ENCODE data around the gene PAM. TPM values are rescaled to one million over a fixed set of nuclear protein-coding genes. Genes with fewer than 3 reads are reported as not detected.
A peak's percentile ranks its signal among the peaks of the same experiment; 100 is the strongest.

The PAM gene
- total RNA-seq (2014; rRNA removed; shearing (Covaris generic); ENCODE audit: low replicate concordance) = 67.6 and 91.3 TPM in 2 replicates

GRCh38 chr5:102754767-102755431, at the start of gene PAM:
PAM (plus strand) TSS chr5:102755305; CDS start chr5:102866196, 110,891 bp downstream.
- in situ Hi-C loops (cut with HindIII; ENCODE audit: low pct_unique_long_range_greater_than_20kb, low sequenced_read_pairs) = no loop called here

DNA sequence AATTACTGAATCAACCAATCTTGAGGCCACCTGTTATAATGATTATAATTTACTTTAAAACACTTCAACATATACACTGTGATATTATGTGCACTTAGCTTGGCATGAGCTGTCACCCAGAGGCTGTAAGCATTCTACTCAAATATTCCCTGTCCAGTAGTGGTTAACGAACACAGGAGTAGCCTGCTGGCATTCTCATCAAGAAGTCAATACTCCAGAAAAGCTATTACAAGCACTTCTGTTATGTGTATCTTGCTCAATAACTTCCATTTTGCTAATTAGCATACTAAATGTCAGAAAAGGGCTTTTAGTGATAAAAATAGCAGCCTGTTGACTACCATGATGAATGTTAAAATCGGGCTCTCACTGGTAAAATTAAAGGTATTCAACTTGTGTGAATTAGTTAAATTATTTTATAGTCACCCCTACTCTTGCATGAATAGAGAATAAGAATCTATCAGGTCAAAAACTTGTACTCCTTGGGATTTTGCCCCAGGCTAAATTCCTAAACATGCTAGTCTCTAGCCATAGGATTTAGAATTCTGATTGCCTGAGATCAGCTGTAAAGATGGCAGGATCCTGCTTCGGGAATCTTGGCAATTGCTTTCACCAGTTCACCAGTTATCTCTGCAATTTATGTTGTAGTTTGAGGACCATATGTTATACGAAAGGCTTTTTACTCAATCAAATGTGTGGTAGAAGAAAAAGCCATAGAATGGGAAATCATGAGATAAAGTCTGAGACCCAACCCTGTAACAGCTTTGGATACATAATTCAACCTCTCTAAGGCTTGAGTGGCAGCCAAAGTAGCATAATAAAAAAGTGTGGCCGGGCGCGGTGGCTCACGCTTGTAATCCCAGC, 43.4 kb upstream of the PAM start:
- DNase-seq (ENCODE audit: low read depth) = no peak
- in situ Hi-C loops (cut with HindIII; ENCODE audit: low pct_unique_long_range_greater_than_20kb, low sequenced_read_pairs) = no loop called here

More at GRCh38 chr5:102754767-102755431, at the start of gene PAM:
- DNase-seq (ENCODE audit: low read depth) = peak; percentile 80

- DNase-seq (ENCODE audit: low read depth) = no peak
Measured at GRCh38 chr5:102713278-102713677, 41.8 kb upstream of the PAM start.

DNA sequence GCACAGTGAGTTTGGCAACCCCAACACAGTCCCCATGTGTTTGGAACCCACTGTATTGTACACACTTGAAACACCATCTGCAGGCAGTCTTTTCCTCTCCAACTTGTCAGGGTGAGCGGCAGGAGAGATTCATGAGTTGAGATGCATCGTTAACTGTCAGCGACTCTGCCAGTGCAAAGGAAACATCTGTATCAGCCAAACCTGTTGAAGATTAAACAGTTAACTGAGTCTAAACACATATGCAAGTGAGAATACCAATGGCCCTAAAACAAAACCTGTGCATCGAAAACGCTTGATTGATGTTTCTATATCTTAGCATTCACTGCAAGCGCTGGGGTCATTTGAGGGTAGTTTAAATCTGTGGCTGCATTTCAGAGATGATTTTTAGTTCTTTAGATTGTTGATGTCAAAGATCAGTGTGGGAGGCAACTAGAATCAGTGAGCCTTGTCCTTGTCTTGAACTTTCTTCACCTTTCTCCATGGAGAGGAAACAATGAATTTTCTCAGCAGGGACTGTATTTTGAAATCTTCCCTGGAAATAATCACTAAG, 41.3 kb upstream of the PAM start:
- in situ Hi-C loops (cut with HindIII; ENCODE audit: low pct_unique_long_range_greater_than_20kb, low sequenced_read_pairs) = no loop called here
- peak; percentile 83 for DNase-seq (ENCODE audit: low read depth)

More at GRCh38 chr5:102713278-102713677, 41.8 kb upstream of the PAM start:
- in situ Hi-C loops (cut with HindIII; ENCODE audit: low pct_unique_long_range_greater_than_20kb, low sequenced_read_pairs) = no loop called here

- peak; percentile 29 for DNase-seq (ENCODE audit: low read depth)
- in situ Hi-C loops (cut with HindIII; ENCODE audit: low pct_unique_long_range_greater_than_20kb, low sequenced_read_pairs) = no loop called here
Measured at GRCh38 chr5:102715082-102715807, 39.9 kb upstream of the PAM start.

- DNase-seq (ENCODE audit: low read depth) = no peak
Measured at GRCh38 chr5:102716017-102716416, 39.1 kb upstream of the PAM start.

DNA sequence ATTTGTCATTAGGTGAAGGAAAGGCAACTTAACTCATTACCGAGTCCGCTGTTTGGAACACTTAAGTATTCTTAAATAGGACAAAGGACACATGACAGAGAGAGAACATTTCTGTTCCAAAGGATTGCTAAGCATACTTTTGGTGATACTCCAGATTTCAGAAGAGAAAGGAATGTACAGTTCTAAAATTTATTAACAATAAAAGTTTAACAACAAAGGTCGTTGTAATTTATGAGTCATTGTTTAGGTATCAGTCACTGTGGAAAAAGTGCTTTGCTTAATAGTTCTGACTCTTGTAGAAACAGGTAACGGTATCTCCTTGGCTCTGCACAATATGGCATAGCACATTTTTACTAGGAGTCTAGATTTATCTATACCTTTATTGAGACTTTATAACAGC, 36.3 kb upstream of the PAM start:
- peak; percentile 46 for DNase-seq (ENCODE audit: low read depth)
- in situ Hi-C loops (cut with HindIII; ENCODE audit: low pct_unique_long_range_greater_than_20kb, low sequenced_read_pairs) = no loop called here

More at GRCh38 chr5:102716017-102716416, 39.1 kb upstream of the PAM start:
- in situ Hi-C loops (cut with HindIII; ENCODE audit: low pct_unique_long_range_greater_than_20kb, low sequenced_read_pairs) = no loop called here

- in situ Hi-C loops (cut with HindIII; ENCODE audit: low pct_unique_long_range_greater_than_20kb, low sequenced_read_pairs) = no loop called here
Measured at GRCh38 chr5:102719886-102720285, 35.2 kb upstream of the PAM start.

DNA sequence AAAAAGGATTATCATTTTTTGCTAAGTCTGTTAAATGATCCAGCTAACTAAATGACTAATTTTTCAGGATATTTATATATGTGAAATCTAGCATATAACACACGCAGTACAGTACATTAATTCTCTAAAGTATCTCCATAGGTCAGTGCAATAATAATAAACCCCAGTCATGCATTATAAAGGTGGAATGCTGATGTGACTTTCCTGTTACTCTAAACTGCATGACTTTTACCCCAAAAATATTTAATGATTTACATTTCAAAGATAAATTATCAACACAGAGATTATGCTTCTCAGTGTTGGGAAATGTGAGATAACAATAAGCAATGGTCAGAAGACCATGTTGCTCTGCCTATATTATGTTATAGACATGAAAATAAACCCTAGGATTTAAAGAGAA, 34.1 kb upstream of the PAM start:
- in situ Hi-C loops (cut with HindIII; ENCODE audit: low pct_unique_long_range_greater_than_20kb, low sequenced_read_pairs) = no loop called here
- DNase-seq (ENCODE audit: low read depth) = peak; percentile 41

More at GRCh38 chr5:102719886-102720285, 35.2 kb upstream of the PAM start:
- no peak for DNase-seq (ENCODE audit: low read depth)

GRCh38 chr5:102722931-102723330, 32.2 kb upstream of the PAM start:
- in situ Hi-C loops (cut with HindIII; ENCODE audit: low pct_unique_long_range_greater_than_20kb, low sequenced_read_pairs) = no loop called here
- DNase-seq (ENCODE audit: low read depth) = peak; percentile 25

DNA sequence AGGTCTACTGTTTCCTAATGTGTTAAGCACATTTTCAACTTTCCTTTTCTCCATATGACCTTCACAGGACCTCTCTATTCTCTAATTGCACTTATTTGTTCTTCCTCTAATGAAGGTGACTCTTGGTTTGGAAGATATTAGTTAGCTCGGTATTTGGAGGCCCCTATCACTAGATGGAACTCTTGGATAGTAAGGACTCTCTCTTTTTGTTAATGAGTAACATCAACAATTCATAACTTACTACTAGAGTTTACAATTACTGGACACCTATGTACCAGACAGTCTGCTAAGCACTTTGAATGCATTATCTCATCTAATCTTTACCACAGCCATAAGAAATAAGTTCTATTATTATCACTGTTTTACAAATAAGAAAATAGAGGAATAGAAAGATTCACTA, 23.4 kb upstream of the PAM start:
- in situ Hi-C loops (cut with HindIII; ENCODE audit: low pct_unique_long_range_greater_than_20kb, low sequenced_read_pairs) = no loop called here
- DNase-seq (ENCODE audit: low read depth) = no peak

DNA sequence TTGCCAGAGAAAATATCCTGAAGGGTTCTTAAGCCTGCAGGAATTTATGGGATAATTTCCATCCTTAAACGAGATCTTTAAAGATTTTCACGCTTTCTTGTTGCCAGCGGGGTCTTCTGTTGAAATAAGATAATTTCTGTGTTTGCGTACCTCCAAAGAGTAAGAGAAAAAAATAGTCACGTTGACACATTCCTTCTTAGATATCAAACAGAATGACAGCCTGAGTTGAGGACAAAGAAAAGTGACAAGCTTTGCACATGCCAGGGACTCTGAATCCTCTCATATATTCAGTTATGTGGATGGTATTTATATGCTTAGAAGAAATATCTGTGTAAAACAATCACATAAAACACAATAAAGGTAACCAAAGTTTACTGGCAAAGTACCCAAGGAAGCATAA, 21.6 kb upstream of the PAM start:
- in situ Hi-C loops (cut with HindIII; ENCODE audit: low pct_unique_long_range_greater_than_20kb, low sequenced_read_pairs) = no loop called here
- no peak for DNase-seq (ENCODE audit: low read depth)

- in situ Hi-C loops (cut with HindIII; ENCODE audit: low pct_unique_long_range_greater_than_20kb, low sequenced_read_pairs) = no loop called here
Measured at GRCh38 chr5:102737161-102737560, 17.9 kb upstream of the PAM start.

DNA sequence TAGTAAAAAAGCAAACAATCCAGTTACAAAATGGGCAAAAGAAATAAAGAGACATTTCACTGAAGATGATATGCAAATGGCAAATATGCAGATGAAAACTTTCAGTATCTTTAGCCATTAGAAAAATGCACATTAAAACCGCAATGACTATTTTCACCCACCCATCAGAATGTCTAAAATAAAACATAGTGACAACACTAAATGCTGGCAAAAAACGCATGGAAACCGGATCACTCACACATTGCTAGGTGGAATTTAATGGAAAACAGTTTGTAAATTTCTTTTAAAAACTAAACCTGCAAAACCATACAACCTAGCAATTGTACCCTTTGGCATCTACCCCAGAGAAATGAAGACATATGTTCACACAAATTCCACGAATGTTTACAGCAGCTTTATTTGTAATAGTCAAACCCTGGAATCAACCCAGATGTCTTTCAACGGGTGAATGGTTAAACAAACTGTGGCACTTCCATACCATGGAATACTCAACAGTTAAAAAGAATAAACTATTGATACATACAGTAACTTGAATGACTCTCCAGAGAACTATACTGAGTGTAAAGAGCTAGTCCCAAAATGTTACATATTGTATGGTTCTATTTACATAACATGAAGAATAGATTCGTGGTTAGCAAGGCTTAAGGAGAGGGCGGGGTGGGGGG, 17.2 kb upstream of the PAM start:
- in situ Hi-C loops (cut with HindIII; ENCODE audit: low pct_unique_long_range_greater_than_20kb, low sequenced_read_pairs) = no loop called here
- DNase-seq (ENCODE audit: low read depth) = no peak

More at GRCh38 chr5:102737161-102737560, 17.9 kb upstream of the PAM start:
- no peak for DNase-seq (ENCODE audit: low read depth)

- in situ Hi-C loops (cut with HindIII; ENCODE audit: low pct_unique_long_range_greater_than_20kb, low sequenced_read_pairs) = no loop called here
- DNase-seq (ENCODE audit: low read depth) = no peak
Measured at GRCh38 chr5:102740515-102740914, 14.6 kb upstream of the PAM start.

GRCh38 chr5:102742215-102742614, 12.9 kb upstream of the PAM start:
- in situ Hi-C loops (cut with HindIII; ENCODE audit: low pct_unique_long_range_greater_than_20kb, low sequenced_read_pairs) = no loop called here
- no peak for DNase-seq (ENCODE audit: low read depth)

DNA sequence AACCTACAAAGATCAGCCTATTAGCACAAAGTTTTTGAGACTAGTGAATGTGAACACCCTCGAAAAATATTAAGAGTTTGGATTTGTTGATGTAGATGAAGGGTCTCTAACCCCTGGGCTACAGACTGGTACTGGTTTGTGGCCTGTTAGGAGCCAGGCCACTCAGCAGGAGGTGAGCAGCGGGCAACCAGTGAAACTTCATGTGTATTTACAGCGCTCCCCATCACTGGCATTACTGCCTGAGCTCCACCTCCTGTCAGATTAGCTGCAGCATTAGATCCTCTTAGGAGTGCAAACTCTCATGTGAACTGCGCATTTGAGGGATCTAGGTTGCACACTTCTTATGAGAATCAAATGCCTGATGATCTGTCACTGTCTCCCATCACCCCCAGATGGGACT, 11.2 kb upstream of the PAM start:
- in situ Hi-C loops (cut with HindIII; ENCODE audit: low pct_unique_long_range_greater_than_20kb, low sequenced_read_pairs) = no loop called here
- DNase-seq (ENCODE audit: low read depth) = no peak

All from Caki2 (cell line).